SU-DHL-6 (cell line): ENCODE data around the gene GP2.

ENCODE experiments used
- CTCF ChIP-seq: fragments of 200-600 bp; sonication (generic); IDR thresholded peaks from one replicate; pipeline ENCODE4 v1.5.1; 2017; ENCODE audit warnings: antibody characterized with exemption, mild to moderate bottlenecking, low read length, moderate library complexity; ENCODE audit not compliant: insufficient read depth, poor library complexity, severe bottlenecking
- EZH2phosphoT487 ChIP-seq: fragments of 200-600 bp; sonication (generic), shearing (Covaris generic); conservative IDR thresholded peaks from 2 replicates; pipeline ENCODE4 v1.6.1; 2018; ENCODE audit warnings: mild to moderate bottlenecking, antibody characterized with exemption, low read length, moderate library complexity, mixed read lengths

GRCh38 chr16:20323591-20324117 lies 3.7 kb downstream of the GP2 start:
- TF ChIP-seq CTCF (no peak), EZH2phosphoT487 (no peak)
